ENCODE measurements around the gene ADORA3. TPM values are rescaled to one million over a fixed set of nuclear protein-coding genes. Genes with fewer than 3 reads are reported as not detected.

ADORA3 gene
- total RNA-seq, 5 donors from 2014 or later (not counting 1 experiment from before 2014, with no cell fraction given) = 0.30 TPM; not detected in 4

- no CpG with 5 or more reads among the region's 3 CpGs for WGBS (ENCODE audit: insufficient coverage)
- Histone ChIP-seq H3K27me3 (replicated peaks in 1 of 2; ENCODE audit: control insufficient read depth in 2 of 2, extremely low read depth in 1 of 2, insufficient read depth in 2 of 2, low read length in 1 of 2) (no peaks in the 10 kb centered on the region), H3K9me3 (no peaks in the 10 kb centered on the region), H3K4me1 (ENCODE audit: control insufficient read depth in 1 of 2, extremely low read depth in 1 of 2, insufficient read depth in 2 of 2, low read length in 2 of 2) (peaks cover 37 to 41% of the 10 kb centered on the region in 2 experiments), H3K36me3 (ENCODE audit: control insufficient read depth in 2 of 2, extremely low read depth in 1 of 2, insufficient read depth in 1 of 2, low read length in 1 of 2) (peaks cover 2 to 52% of the 10 kb centered on the region in 2 donors), H3K4me3 (ENCODE audit: control insufficient read depth in 1 of 2, extremely low read depth in 1 of 2, low read length in 1 of 2) (no peak overlapping the region), H3K27ac (ENCODE audit: low read length) (no peak overlapping the region)
- CTCF ChIA-PET = interaction anchor here (0.6 to 1.2 kb wide), 7 partner anchors 56 to 1529 kb away, joined by 3 to 5 read pairs (median 4); partner anchors contain the start of gene CHI3L2 (in 1 of the 2)
- POLR2A ChIA-PET = interaction anchor here in 1 of 2 donors (0.9 to 1.2 kb wide), 2 partner anchors 18 to 20 kb away, joined by 4 to 5 read pairs; no protein-coding TSS in a partner anchor
- Mint-ChIP-seq H3K9me3 (no peaks in the 10 kb centered on the region), H3K4me1 (peaks cover 83 to 86% (median 83%) of the 10 kb centered on the region in 3 donors), H3K27ac (no peak overlapping the region), H3K27me3 (no peaks in the 10 kb centered on the region), H3K36me3 (peaks cover 47% of the 10 kb centered on the region), H3K4me3 (peak overlapping the region in 1 of 3 donors; percentile 100)
- no peak for ATAC-seq (replicated peaks in 1 of 4)
- DNase-seq = no peak
Measured at GRCh38 chr1:111452581-111452980, 50.9 kb downstream of the ADORA3 start.

GRCh38 chr1:111450185-111450584, 53.2 kb downstream of the ADORA3 start:
- H3K36me3 Mint-ChIP-seq = peaks cover 41% of the 10 kb centered on the region
- Histone ChIP-seq H3K36me3 (ENCODE audit: control insufficient read depth in 2 of 2, extremely low read depth in 1 of 2, insufficient read depth in 1 of 2, low read length in 1 of 2) (peaks cover 5 to 43% of the 10 kb centered on the region in 2 donors), H3K4me1 (ENCODE audit: control insufficient read depth in 1 of 2, extremely low read depth in 1 of 2, insufficient read depth in 2 of 2, low read length in 2 of 2) (peaks cover 37 to 44% of the 10 kb centered on the region in 2 experiments), H3K27me3 (replicated peaks in 1 of 2; ENCODE audit: control insufficient read depth in 2 of 2, extremely low read depth in 1 of 2, insufficient read depth in 2 of 2, low read length in 1 of 2) (no peaks in the 10 kb centered on the region), H3K27ac (ENCODE audit: low read length) (peak overlapping the region; percentile 74), H3K4me3 (ENCODE audit: control insufficient read depth in 1 of 2, extremely low read depth in 1 of 2, low read length in 1 of 2) (peak overlapping the region; percentile 81 to 96), H3K9me3 (no peaks in the 10 kb centered on the region)
- H3K4me3 Mint-ChIP-seq = peak overlapping the region; percentile 100
- ATAC-seq (replicated peaks in 1 of 4) = no peak
- POLR2A ChIA-PET = interaction anchor here in 1 of 2 donors (0.6 kb wide), 1 partner anchor 22 kb away, joined by 4 read pairs; no protein-coding TSS in a partner anchor
- CTCF ChIA-PET = interaction anchor here in 1 of 2 donors (2.0 kb wide), 1 partner anchor 57 kb away, joined by 9 read pairs; no protein-coding TSS in a partner anchor
- H3K27ac Mint-ChIP-seq = peak overlapping the region; percentile 99 to 100
- peaks cover 86 to 91% (median 91%) of the 10 kb centered on the region in 3 donors for H3K4me1 Mint-ChIP-seq
- no peaks in the 10 kb centered on the region for H3K27me3 Mint-ChIP-seq
- no CpG with 5 or more reads among the region's 3 CpGs for WGBS (ENCODE audit: insufficient coverage)
- DNase-seq = no peak
- H3K9me3 Mint-ChIP-seq = no peaks in the 10 kb centered on the region

GRCh38 chr1:111449703-111450017, 53.8 kb downstream of the ADORA3 start:
- 0% methylated on average over 7 of the region's 8 CpGs for WGBS (ENCODE audit: insufficient coverage)
- Histone ChIP-seq H3K4me3 (ENCODE audit: control insufficient read depth in 1 of 2, extremely low read depth in 1 of 2, low read length in 1 of 2) (peak overlapping the region; percentile 81 to 96), H3K27ac (ENCODE audit: low read length) (peak overlapping the region; percentile 74), H3K27me3 (replicated peaks in 1 of 2; ENCODE audit: control insufficient read depth in 2 of 2, extremely low read depth in 1 of 2, insufficient read depth in 2 of 2, low read length in 1 of 2) (no peaks in the 10 kb centered on the region), H3K4me1 (ENCODE audit: control insufficient read depth in 1 of 2, extremely low read depth in 1 of 2, insufficient read depth in 2 of 2, low read length in 2 of 2) (peaks cover 37 to 39% of the 10 kb centered on the region in 2 experiments), H3K9me3 (no peaks in the 10 kb centered on the region), H3K36me3 (ENCODE audit: control insufficient read depth in 2 of 2, extremely low read depth in 1 of 2, insufficient read depth in 1 of 2, low read length in 1 of 2) (peaks cover 5 to 43% of the 10 kb centered on the region in 2 donors)
- ATAC-seq (replicated peaks in 1 of 4) (no peak), DNase-seq (no peak)
- peaks cover 85 to 91% (median 88%) of the 10 kb centered on the region in 3 donors for H3K4me1 Mint-ChIP-seq
- peak overlapping the region; percentile 99 to 100 for H3K27ac Mint-ChIP-seq
- POLR2A ChIA-PET = interaction anchor here in 1 of 2 donors (0.6 kb wide), 1 partner anchor 22 kb away, joined by 4 read pairs; no protein-coding TSS in a partner anchor
- no peaks in the 10 kb centered on the region for H3K9me3 Mint-ChIP-seq
- peak overlapping the region; percentile 100 for H3K4me3 Mint-ChIP-seq
- H3K27me3 Mint-ChIP-seq = no peaks in the 10 kb centered on the region
- H3K36me3 Mint-ChIP-seq = peaks cover 40% of the 10 kb centered on the region
- CTCF ChIA-PET = interaction anchor here in 1 of 2 donors (2.0 kb wide), 1 partner anchor 58 kb away, joined by 9 read pairs; no protein-coding TSS in a partner anchor

Other genes with a start within 250 kb of the ADORA3 start
- gene CHIA, start 212.8 kb downstream of the ADORA3 start, total RNA-seq = not detected
- gene OVGP1, start 75.9 kb downstream of the ADORA3 start, total RNA-seq = 10 to 100 TPM in 2 of 5 donors, 1 to 10 TPM in 3; 4.7 to 11.6 (median 8.6) TPM
- gene WDR77, start 54.4 kb downstream of the ADORA3 start, total RNA-seq = 10 to 100 TPM; 22.5 to 40.1 (median 33.1) TPM
- gene ATP5PB, start 54.2 kb downstream of the ADORA3 start, total RNA-seq = 100 to 1,000 TPM in 3 of 5 donors, 10 to 100 TPM in 2; 88.1 to 129 (median 118) TPM
- gene C1orf162, start 29.6 kb downstream of the ADORA3 start, total RNA-seq = 10 to 100 TPM; 42.9 to 55.1 (median 46.1) TPM
- not detected for gene TMIGD3, start within 50 bp of the ADORA3 start, total RNA-seq
- 100 to 1,000 TPM in 4 of 5 donors, 10 to 100 TPM in 1; 95.0 to 108 (median 103) TPM for gene RAP1A, start 116.2 kb upstream of the ADORA3 start, total RNA-seq
- gene INKA2, start 235.8 kb upstream of the ADORA3 start, total RNA-seq = 1 to 10 TPM in 3 of 5 donors, not detected in 2; 1.2 to 2.7 (median 1.2) TPM

All from T-cell (primary cell).